H1 (cell line): Measurements from ENCODE around the gene GTPBP10. TPM values are rescaled to one million over a fixed set of nuclear protein-coding genes. Genes with fewer than 3 reads are reported as not detected.

ENCODE experiments used
- CTCF ChIA-PET: fragments of 300-600 bp; sonication (Branson Sonifier 250); formaldehyde crosslinking; loops from one replicate; lab custom pipeline; 2021; ENCODE audit not compliant: partially characterized antibody; lab: Charles Lee
- POLR2A ChIA-PET: fragments of 300-600 bp; sonication (Branson Sonifier 250); formaldehyde crosslinking; loops from one replicate; lab custom pipeline; 2021; ENCODE audit warnings: inconsistent platforms; ENCODE audit not compliant: partially characterized antibody; lab: Charles Lee
- DNase-seq, 2 experiments: peaks; one replicate each; pipeline versions ENCODE4 v3.0.0 to v3.0.0-alpha.2; 2010 to 2022; ENCODE audit warnings: low spot score in 2 of 2, low read depth in 1 of 2, mixed read lengths in 1 of 2
- FAIRE-seq: peaks from 2 replicates; lab custom pipeline; 2011; peaks lifted over from hg19 to GRCh38; lab: Jason Lieb, UNC
- H2AFZ ChIP-seq: 2 replicates; pipeline ENCODE4 v1.8.1; 2012; ENCODE audit warnings: low read length, inconsistent platforms
- H2AK5ac ChIP-seq: 2 replicates; pipeline ENCODE4 v1.6.1; 2013; ENCODE audit warnings: low read depth, low read length
- H2BK120ac ChIP-seq: replicated peaks from 2 replicates; pipeline ENCODE3; 2013; ENCODE audit warnings: low read depth, low read length, inconsistent platforms
- H2BK12ac ChIP-seq: 2 replicates; pipeline ENCODE4 v1.6.1; 2013; ENCODE audit warnings: low read depth, low read length
- H2BK15ac ChIP-seq: 2 replicates; pipeline ENCODE4 v1.6.1; 2013; ENCODE audit warnings: low read length
- H2BK20ac ChIP-seq: 2 replicates; pipeline ENCODE4 v1.6.1; 2013; ENCODE audit warnings: low read length
- H2BK5ac ChIP-seq: 2 replicates; pipeline ENCODE4 v1.6.1; 2013; ENCODE audit warnings: low read depth, low read length
- H3K14ac ChIP-seq: 2 replicates; pipeline ENCODE4 v1.6.1; 2013; ENCODE audit warnings: inconsistent platforms; ENCODE audit not compliant: insufficient read length
- H3K18ac ChIP-seq: 2 replicates; pipeline ENCODE4 v1.6.1; 2013; ENCODE audit warnings: low read length; ENCODE audit errors: extremely low read depth
- H3K23ac ChIP-seq: 2 replicates; pipeline ENCODE4 v1.6.1; 2013; ENCODE audit warnings: inconsistent platforms; ENCODE audit not compliant: insufficient read length
- H3K23me2 ChIP-seq: 2 replicates; pipeline ENCODE4 v1.6.1; 2013; ENCODE audit warnings: low read depth, low read length
- H3K27ac ChIP-seq: 2 replicates; pipeline ENCODE4 v1.6.1; 2011; ENCODE audit warnings: low read depth, low read length, inconsistent platforms
- H3K27me3 ChIP-seq, 4 experiments: replicated peaks in 1 of 4; 1 replicate in 1 of 4; 2 replicates in 3 of 4; pipeline versions ENCODE4 v1.6.1 to v1.8.1; 2011 to 2013; ENCODE audit warnings: low read length in 3 of 4, mild to moderate bottlenecking in 3 of 4, inconsistent platforms in 2 of 4, mixed read lengths in 2 of 4, moderate library complexity in 1 of 4; ENCODE audit not compliant: control insufficient read depth in 3 of 4, insufficient read depth in 3 of 4; ENCODE audit errors: extremely low read depth in 1 of 4
- H3K36me3 ChIP-seq, 4 experiments: 2 replicates each; pipeline versions ENCODE4 v1.6.1 to v1.8.1; 2011 to 2013; ENCODE audit warnings: mild to moderate bottlenecking in 4 of 4, low read length in 3 of 4, moderate library complexity in 2 of 4, control low read depth in 1 of 4, inconsistent platforms in 1 of 4; ENCODE audit not compliant: insufficient read depth in 4 of 4, control insufficient read depth in 2 of 4
- H3K4ac ChIP-seq: replicated peaks from 2 replicates; pipeline ENCODE3; 2013; ENCODE audit warnings: low read length, low read depth, mixed read lengths, inconsistent platforms; ENCODE audit not compliant: insufficient read length
- H3K4me1 ChIP-seq, 4 experiments: replicated peaks in 1 of 4; 1 replicate in 1 of 4; 2 replicates in 3 of 4; pipeline versions ENCODE4 v1.6.1 to v1.8.1; 2011 to 2013; ENCODE audit warnings: low read length in 3 of 4, inconsistent platforms in 2 of 4, mixed read lengths in 1 of 4; ENCODE audit not compliant: insufficient read depth in 4 of 4, control insufficient read depth in 3 of 4
- H3K4me2 ChIP-seq, 2 experiments: 2 replicates each; pipeline versions ENCODE4 v1.6.1 to v1.8.1; 2011 to 2013; ENCODE audit warnings: low read depth in 2 of 2, low read length in 2 of 2, control low read depth in 1 of 2, inconsistent platforms in 1 of 2, mild to moderate bottlenecking in 1 of 2; ENCODE audit not compliant: insufficient read depth in 1 of 2
- H3K4me3 ChIP-seq, 4 experiments: fragments of 200-600, 300-600 bp in 1 of 4; sonication (generic), shearing (Covaris generic), sonication (Bioruptor Twin) in 1 of 4; 2 replicates each; pipeline versions ENCODE4 v1.5.1 to v1.8.1; 2011 to 2016; ENCODE audit warnings: low read length in 4 of 4, low read depth in 3 of 4, control low read depth in 2 of 4, inconsistent platforms in 2 of 4, mild to moderate bottlenecking in 2 of 4, mixed read lengths in 1 of 4, moderate library complexity in 1 of 4; ENCODE audit not compliant: insufficient read depth in 2 of 4; ENCODE audit errors: extremely low read depth in 1 of 4
- H3K56ac ChIP-seq: replicated peaks from 2 replicates; pipeline ENCODE3; 2013; ENCODE audit warnings: low read depth, mild to moderate bottlenecking, mixed read lengths, low read length, inconsistent platforms; ENCODE audit not compliant: insufficient read length
- H3K79me1 ChIP-seq: 2 replicates; pipeline ENCODE4 v1.6.1; 2013; ENCODE audit warnings: low read depth, low read length, control low read depth
- H3K79me2 ChIP-seq, 2 experiments: 2 replicates each; pipeline versions ENCODE4 v1.6.1 to v1.8.1; 2012 to 2013; ENCODE audit warnings: low read length in 2 of 2, mild to moderate bottlenecking in 2 of 2, inconsistent platforms in 1 of 2; ENCODE audit not compliant: insufficient read depth in 2 of 2, control insufficient read depth in 1 of 2
- H3K9ac ChIP-seq, 4 experiments: replicated peaks in 1 of 4; 1 replicate in 1 of 4; 2 replicates in 3 of 4; pipeline versions ENCODE4 v1.6.1 to v1.8.1; 2011 to 2013; ENCODE audit warnings: low read depth in 3 of 4, low read length in 3 of 4, control low read depth in 2 of 4, mild to moderate bottlenecking in 2 of 4, moderate library complexity in 2 of 4, inconsistent platforms in 1 of 4; ENCODE audit errors: extremely low read depth in 1 of 4
- H3K9me3 ChIP-seq, 2 experiments: 2 replicates each; pipeline versions ENCODE4 v1.6.1 to v1.8.1; 2012 to 2013; ENCODE audit warnings: mild to moderate bottlenecking in 2 of 2, moderate library complexity in 2 of 2, control low read depth in 1 of 2, inconsistent platforms in 1 of 2, low read depth in 1 of 2, low read length in 1 of 2, mixed read lengths in 1 of 2; ENCODE audit not compliant: insufficient read depth in 2 of 2
- H4K20me1 ChIP-seq, 2 experiments: replicated peaks in 1 of 2; 2 replicates each; pipeline versions ENCODE3 to v1.8.1; 2011 to 2013; ENCODE audit warnings: inconsistent platforms in 2 of 2, low read length in 2 of 2, mild to moderate bottlenecking in 1 of 2; ENCODE audit not compliant: insufficient read depth in 2 of 2, control insufficient read depth in 1 of 2
- H4K5ac ChIP-seq: 2 replicates; pipeline ENCODE4 v1.6.1; 2013; ENCODE audit warnings: low read length, low read depth, mixed read lengths, inconsistent platforms; ENCODE audit not compliant: insufficient read length
- H4K8ac ChIP-seq: 2 replicates; pipeline ENCODE4 v1.8.0; 2013; ENCODE audit warnings: mild to moderate bottlenecking, moderate library complexity, low read length, inconsistent platforms; ENCODE audit not compliant: insufficient read depth; ENCODE audit errors: extremely low read depth
- H4K91ac ChIP-seq: replicated peaks from 2 replicates; pipeline ENCODE3; 2013; ENCODE audit warnings: low read length, mixed read lengths, inconsistent platforms; ENCODE audit not compliant: insufficient read length
- BRCA1 ChIP-seq: IDR thresholded peaks from 2 replicates; pipeline ENCODE4 v1.6.1; 2012; ENCODE audit warnings: low read depth, low read length, improper control_type of control experiment
- CEBPB ChIP-seq: IDR thresholded peaks from 2 replicates; pipeline ENCODE4 v1.6.1; 2012; ENCODE audit warnings: low read depth, low read length
- CHD1 ChIP-seq: IDR thresholded peaks from 2 replicates; pipeline ENCODE4 v1.6.1; 2012; ENCODE audit warnings: low read depth, low read length, improper control_type of control experiment
- EGR1 ChIP-seq: IDR thresholded peaks from 2 replicates; pipeline ENCODE4 v1.6.1; 2011; ENCODE audit warnings: low read depth, low read length, borderline replicate concordance
- EZH2 ChIP-seq: fragments of 200-600 bp; sonication (generic); IDR thresholded peaks from 2 replicates; pipeline ENCODE4 v1.7.1; 2012; ENCODE audit warnings: low read depth, mild to moderate bottlenecking, moderate library complexity, low read length, inconsistent platforms; ENCODE audit not compliant: severe bottlenecking
- GABPA ChIP-seq: IDR thresholded peaks from 2 replicates; pipeline ENCODE4 v1.6.1; 2011; ENCODE audit warnings: mild to moderate bottlenecking, low read length, moderate library complexity, borderline replicate concordance; ENCODE audit not compliant: insufficient read depth
- RFX5 ChIP-seq: IDR thresholded peaks from 2 replicates; pipeline ENCODE4 v1.6.1; 2011; ENCODE audit warnings: low read depth, low read length, improper control_type of control experiment, borderline replicate concordance
- SIRT6 ChIP-seq: IDR thresholded peaks from one replicate; pipeline ENCODE4 v1.7.1; 2012; ENCODE audit warnings: low read length, inconsistent platforms
- SP4 ChIP-seq: IDR thresholded peaks from 2 replicates; pipeline ENCODE4 v1.6.1; 2012; ENCODE audit warnings: low read length, inconsistent platforms
- TAF7 ChIP-seq: optimal IDR thresholded peaks from 2 replicates; pipeline ENCODE3; 2011; ENCODE audit warnings: low read depth, mild to moderate bottlenecking, inconsistent platforms, low read length, moderate library complexity, borderline replicate concordance
- TBP ChIP-seq: IDR thresholded peaks from 2 replicates; pipeline ENCODE4 v1.6.1; 2011; ENCODE audit warnings: low read depth, low read length, improper control_type of control experiment
- YY1 ChIP-seq: IDR thresholded peaks from 2 replicates; pipeline ENCODE4 v1.6.1; 2011; ENCODE audit warnings: low read depth, mild to moderate bottlenecking, low read length
- WGBS, 2 experiments: shearing (Covaris generic) in 1 of 2; methylation state at CpG; one replicate each; pipeline versions ENCODE4 v1.1.6 to v1.1.7; 2013 to 2015; ENCODE audit warnings: low lambda C conversion rate in 2 of 2, mixed read lengths in 2 of 2, inconsistent platforms in 1 of 2, low coverage in 1 of 2, missing lambda C conversion rate in 1 of 2; ENCODE audit not compliant: insufficient replicate concordance in 2 of 2, insufficient coverage in 1 of 2, insufficient read length in 1 of 2; ENCODE audit errors: extremely low coverage in 1 of 2, missing lambda C conversion rate in 1 of 2; 5-methylcytosine and 5-hydroxymethylcytosine counted together
- polyA plus RNA-seq, 7 experiments: library from polyadenylated mRNA; depleted of rRNA in 3 of 7; stranded (reverse) in 5 of 7; unstranded in 2 of 7; fragments of >200 nt in 5 of 7; fragments of 200-250 nt in 2 of 7; gene quantifications; 1 replicate in 5 of 7; 2 replicates in 1 of 7; 4 replicates in 1 of 7; pipeline versions ENCODE4 v1.2.1 to v1.2.3, GENCODE V29; 2011 to 2013; ENCODE audit warnings: missing spikeins in 2 of 7, mixed read lengths in 2 of 7
- total RNA-seq: library from RNA; stranded (reverse); fragmentation: NEBNext Ultra II Directional; extraction: Animal tissue kit (Norgen Biotek cat#: 25700); gene quantifications from 2 replicates; pipeline ENCODE4 v1.2.1, GENCODE V29; 2021
- TF ChIP-seq, protein P1 (sequence below): IDR thresholded peaks from 2 replicates; pipeline ENCODE4 v1.6.1; 2011; ENCODE audit warnings: low read length, improper control_type of control experiment

Gene GTPBP10
- total and polyA plus RNA-seq, 2 of the 8 experiments (the other 6 are each of a cell fraction or from before 2014, with no cell fraction given) = 4.4 to 21.2 TPM

DNA sequence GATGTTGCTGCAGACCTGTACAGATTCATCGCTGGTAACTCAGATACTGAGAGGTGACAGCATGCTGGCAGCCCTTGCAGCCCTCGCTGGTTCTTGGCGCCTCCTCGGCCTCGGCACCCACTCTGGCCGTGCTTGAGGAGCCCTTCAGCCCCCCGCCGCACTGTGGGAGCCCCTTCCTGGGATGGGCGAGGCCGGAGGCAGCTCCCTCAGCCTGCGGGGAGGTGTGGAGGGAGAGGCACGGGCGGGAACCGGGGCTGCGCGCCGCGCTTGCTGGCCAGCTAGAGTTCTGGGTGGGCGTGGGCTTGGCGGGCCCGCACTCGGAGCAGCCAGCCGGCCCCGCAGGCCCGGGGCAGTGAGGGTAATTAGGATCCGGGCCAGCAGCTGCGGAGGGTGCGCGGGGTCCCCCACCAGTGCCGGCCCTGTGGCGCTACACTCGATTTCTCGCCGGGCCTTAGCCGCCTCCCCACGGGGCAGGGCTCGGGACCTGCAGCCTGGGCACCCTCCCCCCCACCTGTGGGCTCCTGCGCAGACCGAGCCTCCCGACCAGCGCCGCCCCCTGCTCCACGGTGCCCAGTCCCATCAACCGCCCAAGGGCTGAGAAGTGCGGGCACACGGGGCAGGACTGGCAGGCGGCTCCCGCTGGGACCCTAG lies 12.2 kb upstream of the GTPBP10 start:
- Histone ChIP-seq H3K36me3 (no peaks in the 10 kb centered on the region), H3K9me3 (peaks cover 0 to 4% of the 10 kb centered on the region in 2 experiments; a peak in 1 of 4 replicates), H4K91ac (no peak overlapping the region), H4K5ac (no peak overlapping the region), H3K4me2 (no peak overlapping the region), H2BK12ac (no peak overlapping the region), H2AK5ac (no peak overlapping the region), H2BK15ac (no peak overlapping the region), H4K20me1 (no peaks in the 10 kb centered on the region), H3K79me2 (no peaks in the 10 kb centered on the region), H2AFZ (no peak overlapping the region), H3K4ac (no peak overlapping the region), H3K14ac (no peak overlapping the region), H3K23ac (no peak overlapping the region), H2BK120ac (no peak overlapping the region), H2BK20ac (no peak overlapping the region), H3K4me3 (no peak overlapping the region), H2BK5ac (no peak overlapping the region), H3K23me2 (no peaks in the 10 kb centered on the region), H3K4me1 (no peaks in the 10 kb centered on the region), H3K27ac (no peak overlapping the region), H3K9ac (no peak overlapping the region), H3K27me3 (no peaks in the 10 kb centered on the region), H3K18ac (no peak overlapping the region), H3K79me1 (no peaks in the 10 kb centered on the region), H3K56ac (no peak overlapping the region), H4K8ac (no peak overlapping the region; the same call in 1 of the 2 replicates)
- DNase-seq (no peak), FAIRE-seq (no peak)
- CTCF ChIA-PET = interaction anchor here (0.8 to 2.3 kb wide), 4 partner anchors 12 to 74 kb away, joined by 3 to 7 read pairs (median 6); partner anchors contain the start of genes FAM237B and GTPBP10
- POLR2A ChIA-PET = no interaction called here
- WGBS, 2 experiments = 96% methylated on average over 34 of the region's 48 CpGs; no CpG with 5 or more reads in 1 of the 2 experiments
- TF ChIP-seq TBP (no peak), BRCA1 (no peak), GABPA (no peak), TAF7 (no peak), SP4 (no peak), YY1 (no peak), EZH2 (no peak), EGR1 (no peak), RFX5 (no peak), SIRT6 (no peak), CHD1 (no peak), CEBPB (no peak)
- TF ChIP-seq, protein P1, sequence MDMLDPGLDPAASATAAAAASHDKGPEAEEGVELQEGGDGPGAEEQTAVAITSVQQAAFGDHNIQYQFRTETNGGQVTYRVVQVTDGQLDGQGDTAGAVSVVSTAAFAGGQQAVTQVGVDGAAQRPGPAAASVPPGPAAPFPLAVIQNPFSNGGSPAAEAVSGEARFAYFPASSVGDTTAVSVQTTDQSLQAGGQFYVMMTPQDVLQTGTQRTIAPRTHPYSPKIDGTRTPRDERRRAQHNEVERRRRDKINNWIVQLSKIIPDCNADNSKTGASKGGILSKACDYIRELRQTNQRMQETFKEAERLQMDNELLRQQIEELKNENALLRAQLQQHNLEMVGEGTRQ = no peak
